MM.1S (cell line): ENCODE data around the gene TMEM44.

Experiments
- EZH2 ChIP-seq: fragments of 300-600 bp; sonication (generic); optimal IDR thresholded peaks from 2 replicates; pipeline ENCODE3; 2017; ENCODE audit warnings: low read depth, mild to moderate bottlenecking, antibody characterized with exemption, low read length, mixed read lengths
- EZH2phosphoT487 ChIP-seq: fragments of 300-600 bp; sonication (generic); IDR thresholded peaks from 2 replicates; pipeline ENCODE4 v1.6.1; 2018; ENCODE audit warnings: antibody characterized with exemption, low read length
- TF ChIP-seq, protein P1 (sequence below): fragments of 300-600 bp; sonication (generic); IDR thresholded peaks from 2 replicates; pipeline ENCODE4 v1.5.1; 2016; ENCODE audit warnings: antibody characterized with exemption, low read length, mixed read lengths

DNA sequence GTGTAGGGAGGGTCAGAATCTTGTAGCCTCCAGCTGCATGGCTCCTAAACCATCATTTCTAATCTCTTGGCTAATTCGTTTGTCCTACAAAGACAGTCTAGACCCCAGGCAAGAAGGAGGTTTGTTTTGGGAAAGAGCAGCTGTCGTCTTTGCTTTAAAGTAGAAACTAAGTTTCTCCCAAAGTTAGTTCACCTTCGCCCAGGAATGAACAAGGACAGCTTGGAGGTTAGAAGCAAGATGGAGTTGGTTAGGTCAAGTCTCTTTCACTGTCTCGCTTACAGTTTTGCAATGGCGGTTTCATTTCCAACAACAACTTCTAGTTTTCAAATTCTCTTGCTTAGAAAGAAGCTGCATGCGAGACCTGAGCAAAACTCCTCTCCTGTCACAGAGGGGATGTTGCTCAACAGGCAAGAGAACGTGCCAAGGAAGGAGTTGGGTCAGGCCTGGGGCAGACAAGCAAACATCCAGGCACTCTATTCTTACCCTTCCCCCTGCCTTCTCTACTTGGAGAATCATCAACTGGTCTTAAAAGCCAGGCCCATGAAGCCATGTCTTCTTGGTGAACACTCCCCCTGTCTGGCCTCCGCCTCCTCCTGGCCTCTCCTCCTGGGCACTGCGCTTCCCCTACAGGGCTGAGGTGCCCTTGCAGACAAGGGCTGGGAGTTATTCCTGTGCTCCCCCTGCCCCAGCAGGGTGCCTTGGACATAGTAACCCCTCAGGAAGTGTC is 57.6 kb downstream of the TMEM44 start:
- TF ChIP-seq EZH2, result no peak
- TF ChIP-seq, protein P1, sequence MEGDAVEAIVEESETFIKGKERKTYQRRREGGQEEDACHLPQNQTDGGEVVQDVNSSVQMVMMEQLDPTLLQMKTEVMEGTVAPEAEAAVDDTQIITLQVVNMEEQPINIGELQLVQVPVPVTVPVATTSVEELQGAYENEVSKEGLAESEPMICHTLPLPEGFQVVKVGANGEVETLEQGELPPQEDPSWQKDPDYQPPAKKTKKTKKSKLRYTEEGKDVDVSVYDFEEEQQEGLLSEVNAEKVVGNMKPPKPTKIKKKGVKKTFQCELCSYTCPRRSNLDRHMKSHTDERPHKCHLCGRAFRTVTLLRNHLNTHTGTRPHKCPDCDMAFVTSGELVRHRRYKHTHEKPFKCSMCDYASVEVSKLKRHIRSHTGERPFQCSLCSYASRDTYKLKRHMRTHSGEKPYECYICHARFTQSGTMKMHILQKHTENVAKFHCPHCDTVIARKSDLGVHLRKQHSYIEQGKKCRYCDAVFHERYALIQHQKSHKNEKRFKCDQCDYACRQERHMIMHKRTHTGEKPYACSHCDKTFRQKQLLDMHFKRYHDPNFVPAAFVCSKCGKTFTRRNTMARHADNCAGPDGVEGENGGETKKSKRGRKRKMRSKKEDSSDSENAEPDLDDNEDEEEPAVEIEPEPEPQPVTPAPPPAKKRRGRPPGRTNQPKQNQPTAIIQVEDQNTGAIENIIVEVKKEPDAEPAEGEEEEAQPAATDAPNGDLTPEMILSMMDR, result no peak
- TF ChIP-seq EZH2phosphoT487, result no peak
